HG03196 (cell line): ENCODE data around the gene DPEP2.
"Not testable (repeated sequence)": the region's sequence is repeated elsewhere in the genome, so short reads cannot be mapped to it uniquely, and the experiment has no call there.

Experiments used
- ATAC-seq: cut with Tn5 transposase; IDR thresholded peaks from one replicate; pipeline ENCODE4 v1.9.1; 2021; ENCODE audit not compliant: unreplicated experiment

Gene DPEP2

DNA sequence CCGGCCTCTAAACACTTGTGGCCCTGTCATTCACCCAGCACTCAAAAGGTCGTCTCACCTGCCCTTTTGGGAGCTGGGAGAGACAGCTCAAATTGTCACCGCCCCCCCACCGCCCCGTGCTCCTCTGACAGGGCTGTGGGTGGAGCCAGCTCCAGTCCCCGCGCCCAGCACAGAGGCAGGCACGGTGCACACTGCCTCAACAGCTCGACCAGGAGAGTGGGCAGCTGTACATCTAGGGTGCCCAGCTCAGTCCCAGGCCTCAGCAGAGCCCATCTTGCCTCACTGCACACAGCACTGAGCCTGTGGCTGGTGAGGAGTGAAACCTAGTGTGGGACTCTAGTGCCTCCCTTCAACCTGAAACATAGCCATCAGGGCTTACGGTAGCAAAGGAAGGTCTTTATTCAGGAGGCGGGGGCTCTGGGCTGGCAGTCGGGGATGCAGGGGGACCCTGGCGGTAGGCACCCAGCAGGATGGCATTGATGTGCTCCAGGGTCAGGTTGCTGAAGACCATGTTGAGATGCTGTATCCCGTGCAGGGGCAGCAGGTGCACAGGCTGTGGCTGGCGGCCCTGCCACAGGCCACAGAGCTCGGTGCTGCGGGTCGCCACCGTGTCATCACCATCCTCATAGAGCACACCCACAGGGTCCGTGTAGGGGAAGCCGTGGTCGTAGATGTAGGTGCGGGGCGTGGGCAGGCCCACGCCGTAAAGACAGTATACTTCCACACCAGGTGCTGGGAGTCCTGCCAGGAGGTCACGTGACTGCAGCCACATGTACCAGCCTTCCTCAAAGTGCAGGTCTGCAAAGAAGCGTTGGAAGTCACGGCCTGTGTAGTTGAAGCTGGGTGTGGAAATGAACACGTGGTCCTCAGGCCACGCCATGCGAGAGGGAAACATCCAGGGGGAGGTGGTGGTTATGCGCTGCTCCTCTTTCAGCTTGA is 59.5 kb downstream of the DPEP2 start:
- ATAC-seq: no peak

DNA sequence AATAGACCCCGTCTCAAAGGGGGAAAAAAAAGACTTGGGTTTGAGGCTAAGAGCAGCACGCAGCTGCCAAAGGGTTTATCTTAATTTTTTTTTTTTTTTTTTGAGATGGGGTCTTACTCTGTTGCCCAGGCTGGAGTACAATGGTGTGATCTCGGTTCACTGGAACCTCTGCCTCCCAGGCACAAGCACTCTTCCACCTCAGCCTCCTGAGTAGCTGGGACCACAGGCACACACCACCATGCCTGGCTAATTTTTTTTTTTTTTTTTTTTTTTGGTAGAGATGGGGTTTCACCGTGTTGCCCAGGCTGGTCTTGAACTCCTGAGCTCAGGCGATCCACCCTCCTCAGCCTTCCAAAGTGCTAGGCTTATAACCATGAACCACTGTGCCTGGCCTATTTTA is 61.6 kb downstream of the DPEP2 start:
- not testable (repeated sequence) for ATAC-seq
